ENCODE measurements around the gene KLF16. TPM values are rescaled to one million over a fixed set of nuclear protein-coding genes. Genes with fewer than 3 reads are reported as not detected.
A peak's percentile ranks its signal among the peaks of the same experiment; 100 is the strongest.

KLF16 gene
- total RNA-seq, 4 donors from 2014 or later: 9.0 to 18.3 (median 11.6) TPM

DNA sequence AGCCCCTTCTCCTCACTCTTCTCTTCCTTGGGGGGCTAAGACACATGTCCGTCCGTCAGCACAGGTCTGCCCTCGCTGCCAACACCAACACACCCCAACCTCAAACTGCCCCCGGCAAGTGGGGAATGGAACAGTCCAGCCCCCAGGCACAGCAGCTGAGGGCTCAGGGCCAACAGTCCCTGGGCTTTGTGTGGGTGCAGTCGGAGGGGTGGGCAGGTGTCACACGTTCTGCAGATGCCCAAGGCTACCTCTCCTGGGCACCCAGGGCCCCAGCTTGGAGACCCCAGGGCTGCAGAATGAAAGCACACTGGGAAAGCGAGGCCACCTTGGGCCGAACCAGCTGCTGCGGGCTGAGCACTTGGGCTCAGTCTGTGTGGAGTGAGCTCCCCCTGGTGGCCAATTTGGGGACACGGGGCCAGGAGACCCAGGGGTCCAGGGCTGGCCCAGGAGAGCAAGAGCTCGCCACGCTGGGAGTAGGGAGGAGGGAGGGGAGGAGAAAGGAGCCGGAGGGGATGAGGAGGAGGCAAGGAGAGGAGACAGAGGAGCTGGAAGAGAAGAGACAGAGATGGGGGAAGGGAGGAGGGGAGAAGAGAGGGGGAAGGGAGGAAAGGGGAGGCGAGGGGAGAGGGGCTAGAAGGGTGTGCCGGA is 37.3 kb downstream of the KLF16 start:
- Histone ChIP-seq H3K36me3 (peaks cover 0 to 19% (median 6%) of the 10 kb centered on the region in 4 donors), H3K4me3 (no peak overlapping the region), H3K9me3 (no peaks in the 10 kb centered on the region), H3K27me3 (no peaks in the 10 kb centered on the region), H3K4me1 (peaks cover 0 to 27% (median 10%) of the 10 kb centered on the region in 4 donors), H3K27ac (no peak overlapping the region)
- in situ Hi-C loops (cut with MboI; ENCODE audit: low pct_ligation_motif_present in 1 of 4, low pct_unique_long_range_greater_than_20kb in 1 of 4, low sequenced_read_pairs in 3 of 4): no loop called here
- intact Hi-C loops (cut with DNase I; ENCODE audit: low total_unique reads): no loop called here
- TF ChIP-seq, protein P1, sequence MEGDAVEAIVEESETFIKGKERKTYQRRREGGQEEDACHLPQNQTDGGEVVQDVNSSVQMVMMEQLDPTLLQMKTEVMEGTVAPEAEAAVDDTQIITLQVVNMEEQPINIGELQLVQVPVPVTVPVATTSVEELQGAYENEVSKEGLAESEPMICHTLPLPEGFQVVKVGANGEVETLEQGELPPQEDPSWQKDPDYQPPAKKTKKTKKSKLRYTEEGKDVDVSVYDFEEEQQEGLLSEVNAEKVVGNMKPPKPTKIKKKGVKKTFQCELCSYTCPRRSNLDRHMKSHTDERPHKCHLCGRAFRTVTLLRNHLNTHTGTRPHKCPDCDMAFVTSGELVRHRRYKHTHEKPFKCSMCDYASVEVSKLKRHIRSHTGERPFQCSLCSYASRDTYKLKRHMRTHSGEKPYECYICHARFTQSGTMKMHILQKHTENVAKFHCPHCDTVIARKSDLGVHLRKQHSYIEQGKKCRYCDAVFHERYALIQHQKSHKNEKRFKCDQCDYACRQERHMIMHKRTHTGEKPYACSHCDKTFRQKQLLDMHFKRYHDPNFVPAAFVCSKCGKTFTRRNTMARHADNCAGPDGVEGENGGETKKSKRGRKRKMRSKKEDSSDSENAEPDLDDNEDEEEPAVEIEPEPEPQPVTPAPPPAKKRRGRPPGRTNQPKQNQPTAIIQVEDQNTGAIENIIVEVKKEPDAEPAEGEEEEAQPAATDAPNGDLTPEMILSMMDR (IDR thresholded peaks at IDR 0.05): peak; percentile 85 to 94 (median 93)
- no peak for TF ChIP-seq EP300 (IDR thresholded peaks at IDR 0.05; ENCODE audit: low read depth)
- WGBS, 2 donors (ENCODE audit: low coverage in 1 of 2): 0 to 41% methylated on average over 1 to 15 of the region's 15 CpGs
- DNase-seq: peak; percentile 75

DNA sequence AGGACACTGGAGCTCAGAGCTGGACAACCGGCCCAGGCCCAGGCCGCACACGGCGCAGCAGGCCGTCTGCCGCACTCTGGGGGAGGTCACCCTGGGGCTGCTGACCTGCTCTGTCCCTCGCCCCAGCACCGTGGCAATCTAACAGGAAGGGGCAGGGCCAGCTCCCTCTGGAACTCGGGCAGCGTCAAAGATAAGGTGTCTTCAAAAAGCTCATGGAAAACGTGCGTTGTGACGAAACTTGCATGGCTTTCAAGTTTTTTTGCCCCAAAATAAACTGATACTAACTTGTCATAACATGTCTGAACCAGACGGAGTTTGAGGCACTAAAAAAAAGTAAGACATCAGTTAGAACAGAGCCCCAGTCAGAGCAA is 39.1 kb downstream of the KLF16 start:
- in situ Hi-C loops (cut with MboI; ENCODE audit: low pct_ligation_motif_present in 1 of 4, low pct_unique_long_range_greater_than_20kb in 1 of 4, low sequenced_read_pairs in 3 of 4): loop anchor here in 1 of 4 donors (25.0 kb wide), 1 partner anchor 287 kb away; no protein-coding TSS in a partner anchor
- Histone ChIP-seq H3K4me3 (no peak overlapping the region), H3K27me3 (no peaks in the 10 kb centered on the region), H3K36me3 (peaks cover 0 to 33% (median 13%) of the 10 kb centered on the region in 4 donors), H3K4me1 (peaks cover 0 to 15% (median 6%) of the 10 kb centered on the region in 4 donors), H3K9me3 (no peaks in the 10 kb centered on the region), H3K27ac (no peak overlapping the region)
- DNase-seq: no peak
- TF ChIP-seq EP300 (IDR thresholded peaks at IDR 0.05; ENCODE audit: low read depth): no peak
- TF ChIP-seq, protein P1 (IDR thresholded peaks at IDR 0.05): no peak
- no peak for TF ChIP-seq POLR2AphosphoS5 (IDR thresholded peaks at IDR 0.05)
- TF ChIP-seq POLR2A (IDR thresholded peaks at IDR 0.05): no peak
- intact Hi-C loops (cut with DNase I; ENCODE audit: low total_unique reads): loop anchor here (5.0 kb wide), 1 partner anchor 37 kb away; no protein-coding TSS in a partner anchor
- 88% methylated on average over 4 to 14 of the region's 14 CpGs for WGBS, 2 donors (ENCODE audit: low coverage in 1 of 2)

DNA sequence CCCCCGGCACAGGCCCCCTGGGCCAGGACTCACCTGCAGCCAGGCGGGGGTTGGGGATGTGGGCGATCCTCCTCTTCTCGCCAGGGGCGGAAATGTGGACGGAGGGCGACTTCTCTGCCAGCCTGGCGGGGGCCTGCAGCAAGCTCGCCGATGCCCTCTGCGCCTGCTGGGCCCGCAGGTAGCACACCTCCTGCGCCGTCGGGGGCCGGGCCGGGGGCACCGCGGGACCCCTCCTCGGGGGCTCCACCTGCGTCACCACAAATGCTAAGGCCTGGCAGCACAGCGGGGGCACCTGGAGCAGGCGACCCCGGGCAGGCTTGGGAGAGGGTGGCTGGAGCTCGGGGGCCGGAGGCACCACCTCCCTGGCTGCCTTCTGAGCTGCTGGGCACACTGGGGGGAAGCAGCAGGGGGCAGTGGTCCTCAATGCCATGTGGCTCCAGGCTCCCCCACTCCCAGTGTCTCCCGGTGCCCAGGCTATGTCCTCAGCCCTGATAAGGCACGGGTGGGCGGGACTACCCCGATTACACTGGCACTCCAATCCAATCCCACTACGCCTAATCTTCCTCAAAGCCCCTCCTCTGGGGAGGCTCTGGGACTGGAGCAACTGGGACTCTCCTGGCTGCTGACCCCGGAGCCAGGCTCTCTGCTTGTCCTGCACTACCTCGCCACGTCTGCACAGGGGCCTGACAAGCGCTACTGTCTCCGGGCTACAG is 39.7 kb downstream of the KLF16 start:
- in situ Hi-C loops (cut with MboI; ENCODE audit: low pct_ligation_motif_present in 1 of 4, low pct_unique_long_range_greater_than_20kb in 1 of 4, low sequenced_read_pairs in 3 of 4): loop anchor here in 1 of 4 donors (25.0 kb wide), 1 partner anchor 286 kb away; no protein-coding TSS in a partner anchor
- no peaks in the 10 kb centered on the region for H3K27me3 ChIP-seq
- H3K9me3 ChIP-seq: no peaks in the 10 kb centered on the region
- intact Hi-C loops (cut with DNase I; ENCODE audit: low total_unique reads): loop anchor here (5.0 kb wide), 1 partner anchor 36 kb away; no protein-coding TSS in a partner anchor
- 89% methylated on average over 24 of the region's 36 CpGs; no CpG with 5 or more reads in 1 of the 2 donors for WGBS, 2 donors (ENCODE audit: low coverage in 1 of 2)
- DNase-seq: no peak
- H3K4me1 ChIP-seq: peaks cover 0 to 14% (median 6%) of the 10 kb centered on the region in 4 donors
- H3K36me3 ChIP-seq: peaks cover 0 to 38% (median 16%) of the 10 kb centered on the region in 4 donors
- H3K4me3 ChIP-seq: no peak overlapping the region
- no peak for TF ChIP-seq POLR2AphosphoS5 (IDR thresholded peaks at IDR 0.05)
- no peak for TF ChIP-seq EP300 (IDR thresholded peaks at IDR 0.05; ENCODE audit: low read depth)
- TF ChIP-seq POLR2A (IDR thresholded peaks at IDR 0.05): no peak
- TF ChIP-seq, protein P1 (IDR thresholded peaks at IDR 0.05): no peak
- H3K27ac ChIP-seq: no peak overlapping the region

DNA sequence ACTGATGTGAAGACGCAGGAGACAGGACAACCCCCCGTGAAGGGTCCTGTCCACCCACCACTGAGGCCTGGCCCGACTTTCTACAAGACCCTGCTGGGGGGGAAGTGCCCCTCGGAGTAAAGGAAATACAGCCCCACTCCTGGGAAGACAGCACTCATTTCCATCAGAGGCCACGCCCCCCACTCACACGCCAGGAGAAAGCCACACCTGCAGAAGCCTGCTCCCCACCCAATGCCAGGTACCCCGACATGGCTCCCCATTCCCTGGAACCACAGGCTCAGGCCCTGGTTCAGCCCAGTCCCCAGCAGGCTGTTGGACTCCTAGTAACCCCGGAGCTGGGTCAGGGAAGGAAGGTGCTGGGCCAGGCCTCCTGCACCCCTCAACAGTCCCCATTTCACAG is 40.4 kb downstream of the KLF16 start:
- Histone ChIP-seq H3K4me3 (no peak overlapping the region), H3K27me3 (no peaks in the 10 kb centered on the region), H3K27ac (no peak overlapping the region), H3K36me3 (peaks cover 0 to 43% (median 22%) of the 10 kb centered on the region in 4 donors), H3K9me3 (no peaks in the 10 kb centered on the region), H3K4me1 (peaks cover 0 to 14% (median 6%) of the 10 kb centered on the region in 4 donors)
- TF ChIP-seq POLR2AphosphoS5 (IDR thresholded peaks at IDR 0.05) (no peak), POLR2A (IDR thresholded peaks at IDR 0.05) (no peak), EP300 (IDR thresholded peaks at IDR 0.05; ENCODE audit: low read depth) (no peak)
- TF ChIP-seq, protein P1 (IDR thresholded peaks at IDR 0.05): no peak
- in situ Hi-C loops (cut with MboI; ENCODE audit: low pct_ligation_motif_present in 1 of 4, low pct_unique_long_range_greater_than_20kb in 1 of 4, low sequenced_read_pairs in 3 of 4) (loop anchor here in 1 of 4 donors (25.0 kb wide), 1 partner anchor 286 kb away; no protein-coding TSS in a partner anchor), intact Hi-C loops (cut with DNase I; ENCODE audit: low total_unique reads) (loop anchor here (5.0 kb wide), 1 partner anchor 36 kb away; no protein-coding TSS in a partner anchor)
- WGBS, 2 donors (ENCODE audit: low coverage in 1 of 2): 88% methylated on average over 8 of the region's 8 CpGs; no CpG with 5 or more reads in 1 of the 2 donors
- DNase-seq: no peak
